ENCODE data around the gene TRHDE. TPM values are rescaled to one million over a fixed set of nuclear protein-coding genes. Genes with fewer than 3 reads are reported as not detected.

Gene TRHDE
- total RNA-seq, 1 experiment from 2014 or later: 0.74 TPM

- no peaks in the 10 kb centered on the region for H3K79me2 ChIP-seq (ENCODE audit: low read depth)
- H3K27me3 ChIP-seq (ENCODE audit: insufficient read depth, low read depth): no peaks in the 10 kb centered on the region
- DNase-seq: no peak
- intact Hi-C loops (cut with micrococcal nuclease; ENCODE audit: unreplicated experiment): no loop called here
- POLR2A ChIA-PET (ENCODE audit: unreplicated experiment): no interaction called here
- H3K4me1 ChIP-seq (replicated peaks; ENCODE audit: insufficient read depth): no peaks in the 10 kb centered on the region
- CTCF ChIA-PET: no interaction called here
- H2AFZ ChIP-seq: no peak overlapping the region
- no peak overlapping the region for H3K27ac ChIP-seq
- H3K9me3 ChIP-seq (ENCODE audit: insufficient read depth, low read depth): no peaks in the 10 kb centered on the region
- no peaks in the 10 kb centered on the region for H3F3A ChIP-seq (ENCODE audit: insufficient read depth, low read depth)
- no TSS peak for BruUV-seq (replicated peaks)
- TF ChIP-seq EZH2 (IDR thresholded peaks at IDR 0.05; ENCODE audit: low read depth) (no peak), CTCF (conservative IDR thresholded peaks at IDR 0.05) (no peak)
- no peak overlapping the region for H3K4me3 ChIP-seq
- H3K9me2 ChIP-seq (ENCODE audit: insufficient read depth): no peaks in the 10 kb centered on the region
- no peaks in the 10 kb centered on the region for H4K20me1 ChIP-seq (ENCODE audit: insufficient read depth)
- no peaks in the 10 kb centered on the region for H3K36me3 ChIP-seq (ENCODE audit: low read depth)
- no peak overlapping the region for H3K4me2 ChIP-seq
Observed at GRCh38 chr12:72368298-72368697, 96.1 kb downstream of the TRHDE start.

GRCh38 chr12:72368719-72369422 lies 96.7 kb downstream of the TRHDE start:
- TF ChIP-seq EZH2 (IDR thresholded peaks at IDR 0.05; ENCODE audit: low read depth): no peak
- TF ChIP-seq CTCF (conservative IDR thresholded peaks at IDR 0.05): no peak
- H3K36me3 ChIP-seq (ENCODE audit: low read depth): no peaks in the 10 kb centered on the region
- no peak overlapping the region for H3K27ac ChIP-seq
- no peaks in the 10 kb centered on the region for H3F3A ChIP-seq (ENCODE audit: insufficient read depth, low read depth)
- H3K4me1 ChIP-seq (replicated peaks; ENCODE audit: insufficient read depth): no peaks in the 10 kb centered on the region
- no TSS peak for BruUV-seq (replicated peaks)
- intact Hi-C loops (cut with micrococcal nuclease; ENCODE audit: unreplicated experiment): no loop called here
- no peak overlapping the region for H2AFZ ChIP-seq
- ChIA-PET CTCF (no interaction called here), POLR2A (ENCODE audit: unreplicated experiment) (no interaction called here)
- no peaks in the 10 kb centered on the region for H4K20me1 ChIP-seq (ENCODE audit: insufficient read depth)
- H3K4me2 ChIP-seq: no peak overlapping the region
- no peak for DNase-seq
- no peaks in the 10 kb centered on the region for H3K9me2 ChIP-seq (ENCODE audit: insufficient read depth)
- no peak overlapping the region for H3K4me3 ChIP-seq
- no peaks in the 10 kb centered on the region for H3K27me3 ChIP-seq (ENCODE audit: insufficient read depth, low read depth)
- no peaks in the 10 kb centered on the region for H3K9me3 ChIP-seq (ENCODE audit: insufficient read depth, low read depth)
- no peaks in the 10 kb centered on the region for H3K79me2 ChIP-seq (ENCODE audit: low read depth)

- POLR2A ChIA-PET (ENCODE audit: unreplicated experiment): no interaction called here
- no peak for DNase-seq
- Histone ChIP-seq H3K9me3 (ENCODE audit: insufficient read depth, low read depth) (no peaks in the 10 kb centered on the region), H3K4me3 (no peak overlapping the region), H4K20me1 (ENCODE audit: insufficient read depth) (no peaks in the 10 kb centered on the region), H3K36me3 (ENCODE audit: low read depth) (no peaks in the 10 kb centered on the region), H2AFZ (no peak overlapping the region), H3K9me2 (ENCODE audit: insufficient read depth) (no peaks in the 10 kb centered on the region), H3F3A (ENCODE audit: insufficient read depth, low read depth) (no peaks in the 10 kb centered on the region), H3K4me1 (replicated peaks; ENCODE audit: insufficient read depth) (no peaks in the 10 kb centered on the region), H3K4me2 (no peak overlapping the region), H3K27me3 (ENCODE audit: insufficient read depth, low read depth) (no peaks in the 10 kb centered on the region), H3K27ac (no peak overlapping the region), H3K79me2 (ENCODE audit: low read depth) (no peaks in the 10 kb centered on the region)
- no TSS peak for BruUV-seq (replicated peaks)
- intact Hi-C loops (cut with micrococcal nuclease; ENCODE audit: unreplicated experiment): no loop called here
- no peak for TF ChIP-seq CTCF (conservative IDR thresholded peaks at IDR 0.05)
- no peak for TF ChIP-seq EZH2 (IDR thresholded peaks at IDR 0.05; ENCODE audit: low read depth)
- CTCF ChIA-PET: no interaction called here
Observed at GRCh38 chr12:72369423-72369959, 97.3 kb downstream of the TRHDE start.

Data from PC-9 (cell line).